ENCODE measurements around the gene SMOC1.

SMOC1 gene

GRCh38 chr14:70045844-70046535, 166.8 kb downstream of the SMOC1 start:
- Histone ChIP-seq H3K27me3 (ENCODE audit: control insufficient read depth in 3 of 3, insufficient read depth in 3 of 3, low read depth in 1 of 3, low read length in 3 of 3) (peaks cover 0 to 11% (median 0%) of the 10 kb centered on the region in 3 experiments), H3K14ac (ENCODE audit: low read length) (no peak overlapping the region), H4K91ac (ENCODE audit: low read depth, low read length, poor library complexity) (no peak overlapping the region), H4K8ac (ENCODE audit: low read depth, low read length) (no peak overlapping the region), H3K4me3 (ENCODE audit: low read length in 2 of 2) (no peak overlapping the region), H3K36me3 (replicated peaks in 1 of 2; ENCODE audit: control insufficient read depth in 2 of 2, insufficient read depth in 2 of 2, low read length in 2 of 2) (no peaks in the 10 kb centered on the region), H2BK15ac (ENCODE audit: low read length) (no peak overlapping the region), H2BK120ac (ENCODE audit: low read depth, low read length) (no peak overlapping the region), H3K79me1 (ENCODE audit: low read depth, low read length) (no peaks in the 10 kb centered on the region), H2AFZ (ENCODE audit: low read length) (peak overlapping the region; percentile 78), H3K18ac (ENCODE audit: low read length) (no peak overlapping the region), H2BK5ac (ENCODE audit: low read length) (no peak overlapping the region), H3K4me1 (ENCODE audit: control insufficient read depth in 2 of 2, insufficient read depth in 1 of 2, low read depth in 1 of 2, low read length in 2 of 2) (peaks cover 2 to 13% of the 10 kb centered on the region in 2 donors), H3K4me2 (ENCODE audit: insufficient read depth, low read length, poor library complexity, severe bottlenecking) (no peak overlapping the region), H3K9ac (ENCODE audit: low read depth, low read length, poor library complexity) (no peak overlapping the region), H3K23ac (ENCODE audit: low read depth, low read length, poor library complexity) (no peak overlapping the region), H2BK12ac (ENCODE audit: low read length) (no peak overlapping the region), H3K4ac (ENCODE audit: low read length) (no peak overlapping the region), H2AK5ac (ENCODE audit: low read depth, low read length) (no peak overlapping the region), H3K9me3 (replicated peaks in 1 of 2; ENCODE audit: control insufficient read depth in 2 of 2, insufficient read depth in 1 of 2, low read depth in 1 of 2, low read length in 2 of 2) (no peaks in the 10 kb centered on the region), H3K27ac (replicated peaks; ENCODE audit: low read length) (no peak overlapping the region)
- no CpG with 5 or more reads among the region's 22 CpGs for WGBS, 2 donors (ENCODE audit: extremely low coverage in 2 of 2, insufficient read length in 2 of 2, insufficient replicate concordance in 1 of 2)
- peak; percentile 55 for DNase-seq (ENCODE audit: low spot score)

GRCh38 chr14:70047598-70048312, 168.5 kb downstream of the SMOC1 start:
- peaks cover 2 to 13% of the 10 kb centered on the region in 2 donors for H3K4me1 ChIP-seq (ENCODE audit: control insufficient read depth in 2 of 2, insufficient read depth in 1 of 2, low read depth in 1 of 2, low read length in 2 of 2)
- H2BK12ac ChIP-seq (ENCODE audit: low read length): no peak overlapping the region
- H4K8ac ChIP-seq (ENCODE audit: low read depth, low read length): no peak overlapping the region
- DNase-seq (ENCODE audit: low spot score): no peak
- H3K9ac ChIP-seq (ENCODE audit: low read depth, low read length, poor library complexity): no peak overlapping the region
- peaks cover 0 to 11% (median 0%) of the 10 kb centered on the region in 3 experiments for H3K27me3 ChIP-seq (ENCODE audit: control insufficient read depth in 3 of 3, insufficient read depth in 3 of 3, low read depth in 1 of 3, low read length in 3 of 3)
- H2BK5ac ChIP-seq (ENCODE audit: low read length): no peak overlapping the region
- H3K18ac ChIP-seq (ENCODE audit: low read length): no peak overlapping the region
- H3K79me1 ChIP-seq (ENCODE audit: low read depth, low read length): no peaks in the 10 kb centered on the region
- no peak overlapping the region for H3K4ac ChIP-seq (ENCODE audit: low read length)
- H3K9me3 ChIP-seq (replicated peaks in 1 of 2; ENCODE audit: control insufficient read depth in 2 of 2, insufficient read depth in 1 of 2, low read depth in 1 of 2, low read length in 2 of 2): no peaks in the 10 kb centered on the region
- H2AFZ ChIP-seq (ENCODE audit: low read length): no peak overlapping the region
- H3K14ac ChIP-seq (ENCODE audit: low read length): no peak overlapping the region
- H2BK15ac ChIP-seq (ENCODE audit: low read length): no peak overlapping the region
- no peak overlapping the region for H4K91ac ChIP-seq (ENCODE audit: low read depth, low read length, poor library complexity)
- H3K4me2 ChIP-seq (ENCODE audit: insufficient read depth, low read length, poor library complexity, severe bottlenecking): no peak overlapping the region
- no CpG with 5 or more reads among the region's 3 CpGs for WGBS, 2 donors (ENCODE audit: extremely low coverage in 2 of 2, insufficient read length in 2 of 2, insufficient replicate concordance in 1 of 2)
- H2AK5ac ChIP-seq (ENCODE audit: low read depth, low read length): no peak overlapping the region
- no peaks in the 10 kb centered on the region for H3K36me3 ChIP-seq (replicated peaks in 1 of 2; ENCODE audit: control insufficient read depth in 2 of 2, insufficient read depth in 2 of 2, low read length in 2 of 2)
- H3K23ac ChIP-seq (ENCODE audit: low read depth, low read length, poor library complexity): no peak overlapping the region
- no peak overlapping the region for H3K27ac ChIP-seq (replicated peaks; ENCODE audit: low read length)
- no peak overlapping the region for H3K4me3 ChIP-seq (ENCODE audit: low read length in 2 of 2)
- H2BK120ac ChIP-seq (ENCODE audit: low read depth, low read length): no peak overlapping the region

- H3K9me3 ChIP-seq (replicated peaks in 1 of 2; ENCODE audit: control insufficient read depth in 2 of 2, insufficient read depth in 1 of 2, low read depth in 1 of 2, low read length in 2 of 2): no peaks in the 10 kb centered on the region
- no peaks in the 10 kb centered on the region for H3K36me3 ChIP-seq (replicated peaks in 1 of 2; ENCODE audit: control insufficient read depth in 2 of 2, insufficient read depth in 2 of 2, low read length in 2 of 2)
- H4K91ac ChIP-seq (ENCODE audit: low read depth, low read length, poor library complexity): no peak overlapping the region
- no peak overlapping the region for H2AFZ ChIP-seq (ENCODE audit: low read length)
- H3K9ac ChIP-seq (ENCODE audit: low read depth, low read length, poor library complexity): no peak overlapping the region
- no peak overlapping the region for H2AK5ac ChIP-seq (ENCODE audit: low read depth, low read length)
- no peak overlapping the region for H2BK120ac ChIP-seq (ENCODE audit: low read depth, low read length)
- no peak overlapping the region for H3K27ac ChIP-seq (replicated peaks; ENCODE audit: low read length)
- H3K14ac ChIP-seq (ENCODE audit: low read length): no peak overlapping the region
- H3K4me2 ChIP-seq (ENCODE audit: insufficient read depth, low read length, poor library complexity, severe bottlenecking): no peak overlapping the region
- no peak overlapping the region for H3K23ac ChIP-seq (ENCODE audit: low read depth, low read length, poor library complexity)
- H2BK12ac ChIP-seq (ENCODE audit: low read length): no peak overlapping the region
- H3K4ac ChIP-seq (ENCODE audit: low read length): no peak overlapping the region
- no peak overlapping the region for H2BK15ac ChIP-seq (ENCODE audit: low read length)
- no peaks in the 10 kb centered on the region for H3K79me1 ChIP-seq (ENCODE audit: low read depth, low read length)
- peaks cover 2 to 13% of the 10 kb centered on the region in 2 donors for H3K4me1 ChIP-seq (ENCODE audit: control insufficient read depth in 2 of 2, insufficient read depth in 1 of 2, low read depth in 1 of 2, low read length in 2 of 2)
- DNase-seq (ENCODE audit: low spot score): no peak
- no peak overlapping the region for H2BK5ac ChIP-seq (ENCODE audit: low read length)
- WGBS, 2 donors (ENCODE audit: extremely low coverage in 2 of 2, insufficient read length in 2 of 2, insufficient replicate concordance in 1 of 2): no CpG with 5 or more reads among the region's 1 CpG
- H3K27me3 ChIP-seq (ENCODE audit: control insufficient read depth in 3 of 3, insufficient read depth in 3 of 3, low read depth in 1 of 3, low read length in 3 of 3): peaks cover 0 to 11% (median 0%) of the 10 kb centered on the region in 3 experiments
- no peak overlapping the region for H3K4me3 ChIP-seq (ENCODE audit: low read length in 2 of 2)
- no peak overlapping the region for H3K18ac ChIP-seq (ENCODE audit: low read length)
- no peak overlapping the region for H4K8ac ChIP-seq (ENCODE audit: low read depth, low read length)
Measured at GRCh38 chr14:70048313-70048654, 169.1 kb downstream of the SMOC1 start.

GRCh38 chr14:70049605-70050004, 170.4 kb downstream of the SMOC1 start:
- no peaks in the 10 kb centered on the region for H3K9me3 ChIP-seq (replicated peaks in 1 of 2; ENCODE audit: control insufficient read depth in 2 of 2, insufficient read depth in 1 of 2, low read depth in 1 of 2, low read length in 2 of 2)
- H3K27me3 ChIP-seq (ENCODE audit: control insufficient read depth in 3 of 3, insufficient read depth in 3 of 3, low read depth in 1 of 3, low read length in 3 of 3): peaks cover 0 to 11% (median 0%) of the 10 kb centered on the region in 3 experiments
- H2BK120ac ChIP-seq (ENCODE audit: low read depth, low read length): no peak overlapping the region
- no peak overlapping the region for H3K4ac ChIP-seq (ENCODE audit: low read length)
- H3K14ac ChIP-seq (ENCODE audit: low read length): no peak overlapping the region
- no peak overlapping the region for H2AFZ ChIP-seq (ENCODE audit: low read length)
- no peak overlapping the region for H2AK5ac ChIP-seq (ENCODE audit: low read depth, low read length)
- no peak overlapping the region for H4K91ac ChIP-seq (ENCODE audit: low read depth, low read length, poor library complexity)
- H3K4me3 ChIP-seq (ENCODE audit: low read length in 2 of 2): no peak overlapping the region
- H2BK5ac ChIP-seq (ENCODE audit: low read length): no peak overlapping the region
- no peak overlapping the region for H2BK15ac ChIP-seq (ENCODE audit: low read length)
- WGBS, 2 donors (ENCODE audit: extremely low coverage in 2 of 2, insufficient read length in 2 of 2, insufficient replicate concordance in 1 of 2): no CpG with 5 or more reads among the region's 3 CpGs
- H2BK12ac ChIP-seq (ENCODE audit: low read length): peak overlapping the region; percentile 67
- no peaks in the 10 kb centered on the region for H3K79me1 ChIP-seq (ENCODE audit: low read depth, low read length)
- no peak overlapping the region for H3K27ac ChIP-seq (replicated peaks; ENCODE audit: low read length)
- no peak overlapping the region for H4K8ac ChIP-seq (ENCODE audit: low read depth, low read length)
- H3K18ac ChIP-seq (ENCODE audit: low read length): no peak overlapping the region
- DNase-seq (ENCODE audit: low spot score): no peak
- no peak overlapping the region for H3K9ac ChIP-seq (ENCODE audit: low read depth, low read length, poor library complexity)
- H3K4me2 ChIP-seq (ENCODE audit: insufficient read depth, low read length, poor library complexity, severe bottlenecking): no peak overlapping the region
- H3K23ac ChIP-seq (ENCODE audit: low read depth, low read length, poor library complexity): no peak overlapping the region
- H3K36me3 ChIP-seq (replicated peaks in 1 of 2; ENCODE audit: control insufficient read depth in 2 of 2, insufficient read depth in 2 of 2, low read length in 2 of 2): no peaks in the 10 kb centered on the region
- peaks cover 2 to 13% of the 10 kb centered on the region in 2 donors for H3K4me1 ChIP-seq (ENCODE audit: control insufficient read depth in 2 of 2, insufficient read depth in 1 of 2, low read depth in 1 of 2, low read length in 2 of 2)

Data from neuronal stem cell (in vitro differentiated cells).